GM23338 (cell line): Measurements from ENCODE around the gene GCSH.

Experiments used
- CREB1 ChIP-seq: fragments of 250-450 bp; sonication (Bioruptor Pico); IDR thresholded peaks from 2 replicates; pipeline ENCODE4 v1.5.0; 2020; ENCODE audit warnings: low read depth, mild to moderate bottlenecking, moderate library complexity
- CTCF ChIP-seq, 2 experiments: fragments of 200-600 bp in 1 of 2; sonication (generic) in 1 of 2; conservative IDR thresholded peaks; 2 replicates each; pipeline versions ENCODE4 v1.5.1 to v1.6.1; 2016 to 2017; ENCODE audit warnings: antibody characterized with exemption in 2 of 2, low read depth in 2 of 2, mild to moderate bottlenecking in 2 of 2, moderate library complexity in 1 of 2
- EZH2 ChIP-seq: fragments of 200-600 bp; sonication (generic); IDR thresholded peaks from one replicate; pipeline ENCODE4 v1.8.0; 2017; ENCODE audit warnings: antibody characterized with exemption, mild to moderate bottlenecking, low read depth; ENCODE audit not compliant: unreplicated experiment
- STAT1 ChIP-seq: IDR thresholded peaks from one replicate; pipeline ENCODE4 v1.6.1; 2016; ENCODE audit warnings: antibody characterized with exemption; ENCODE audit not compliant: unreplicated experiment

GRCh38 chr16:81116285-81116684, 20.1 kb upstream of the GCSH start:
- TF ChIP-seq CTCF (conservative IDR thresholded peaks at IDR 0.05; ENCODE audit: low read depth in 2 of 2) (no peak), EZH2 (no peak), STAT1 (no peak), CREB1 (CRISPR knock-in tag) (no peak)
